ENCODE data around the gene TIAM1. TPM values are rescaled to one million over a fixed set of nuclear protein-coding genes. Genes with fewer than 3 reads are reported as not detected.

The TIAM1 gene
- total and polyA plus RNA-seq, 9 donors, result 3.6 to 26.7 (median 7.1) TPM

DNA sequence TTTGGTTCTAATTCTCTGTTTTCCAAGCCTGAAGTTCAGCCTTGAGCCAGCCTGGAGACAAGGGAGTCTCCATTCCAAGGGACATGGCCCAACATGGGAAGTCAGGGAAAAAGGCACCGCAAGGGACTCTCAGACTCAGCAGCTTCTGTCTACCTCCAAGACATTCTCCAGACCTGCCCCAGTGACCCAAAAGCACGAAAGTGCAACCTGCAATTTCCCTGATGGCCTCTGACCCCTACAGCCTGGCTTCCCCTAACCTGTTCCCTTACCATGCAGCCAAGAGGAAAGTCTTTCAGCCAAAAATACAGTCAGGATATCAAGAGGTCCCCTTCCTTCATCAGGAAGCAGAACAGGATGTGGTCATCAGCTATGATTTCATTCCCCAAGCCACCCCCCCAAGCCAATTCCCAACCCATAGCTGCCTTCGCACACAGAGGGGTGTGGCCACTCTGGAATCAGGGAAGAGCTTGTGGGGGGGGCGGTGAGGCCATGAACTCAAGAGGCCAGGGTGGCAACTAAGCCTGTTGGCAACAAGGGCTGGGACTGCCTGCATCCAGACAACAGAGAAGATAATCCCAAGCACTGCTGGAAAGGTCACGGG lies 59.2 kb downstream of the TIAM1 start:
- WGBS, 3 donors, result 82 to 92% (median 85%) methylated on average over 5 of the region's 5 CpGs
- TF ChIP-seq CTCF (IDR thresholded peaks at IDR 0.05), result no peak
- no peak for TF ChIP-seq POLR2A (IDR thresholded peaks at IDR 0.05)
- no peak for TF ChIP-seq EP300 (IDR thresholded peaks at IDR 0.05)
- Histone ChIP-seq H3K9me3 (no peaks in the 10 kb centered on the region), H3K36me3 (no peaks in the 10 kb centered on the region), H3K27ac (no peak overlapping the region), H3K4me3 (no peak overlapping the region), H3K27me3 (no peaks in the 10 kb centered on the region), H3K4me1 (ENCODE audit: insufficient read depth) (peaks cover 3% of the 10 kb centered on the region)
- intact Hi-C loops (cut with DNase I), result no loop called here
- DNase-seq, result no peak

DNA sequence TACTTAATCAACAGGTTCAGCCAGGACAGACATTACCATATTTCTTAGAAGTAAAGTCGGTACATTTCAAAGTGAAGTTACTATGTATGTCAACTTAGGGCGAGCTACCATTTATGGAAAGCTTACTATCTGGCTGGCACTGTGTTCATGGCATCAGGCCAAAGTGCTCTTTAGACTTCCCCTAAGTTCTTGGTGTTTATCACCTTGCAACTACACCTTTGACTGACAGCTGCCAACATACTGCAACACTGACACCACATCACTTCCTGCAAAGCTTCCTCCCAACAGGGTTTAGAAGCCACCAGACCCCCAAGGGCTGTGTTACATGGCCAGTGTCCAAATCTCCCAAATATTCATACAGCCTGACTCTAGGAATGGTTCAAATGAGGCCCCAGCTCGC lies 61.0 kb downstream of the TIAM1 start:
- H3K27me3 ChIP-seq, result no peaks in the 10 kb centered on the region
- H3K36me3 ChIP-seq, result no peaks in the 10 kb centered on the region
- 92 to 94% (median 92%) methylated on average over 3 of the region's 3 CpGs for WGBS, 3 donors
- H3K27ac ChIP-seq, result no peak overlapping the region
- H3K4me1 ChIP-seq (ENCODE audit: insufficient read depth), result peaks cover 3% of the 10 kb centered on the region
- DNase-seq, result no peak
- H3K9me3 ChIP-seq, result no peaks in the 10 kb centered on the region
- H3K4me3 ChIP-seq, result no peak overlapping the region
- intact Hi-C loops (cut with DNase I), result no loop called here
- TF ChIP-seq CTCF (IDR thresholded peaks at IDR 0.05) (no peak), POLR2A (IDR thresholded peaks at IDR 0.05) (no peak), EP300 (IDR thresholded peaks at IDR 0.05) (no peak)

DNA sequence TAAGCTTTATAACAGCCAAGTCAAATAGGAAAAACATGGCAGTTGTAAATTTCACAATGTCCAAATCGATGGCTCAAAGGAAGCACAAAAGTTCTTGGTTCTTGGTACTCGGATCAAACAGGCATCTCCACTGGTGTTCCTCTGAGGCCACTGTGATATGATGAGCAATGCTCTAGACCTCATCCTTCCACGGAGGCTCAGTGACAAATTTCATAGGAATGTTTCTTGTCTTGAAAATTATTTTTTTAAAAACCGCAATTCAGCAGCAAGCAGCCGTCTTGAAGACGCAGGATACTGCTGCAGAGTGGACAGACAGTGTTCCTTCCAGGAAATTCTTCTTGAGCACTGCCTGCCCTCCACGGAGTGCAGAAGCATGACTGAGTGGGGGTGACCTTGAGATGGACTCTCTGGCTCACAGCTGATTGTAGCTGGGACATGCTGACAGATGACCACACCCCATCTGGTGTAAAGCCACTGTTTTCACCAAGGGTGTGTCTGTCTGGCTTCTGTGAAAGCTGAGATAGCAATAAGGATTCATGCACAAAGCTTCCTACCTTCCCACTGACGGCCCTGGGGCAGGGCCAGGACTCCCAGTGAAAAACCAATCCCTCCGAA lies 61.9 kb downstream of the TIAM1 start:
- TF ChIP-seq EP300 (IDR thresholded peaks at IDR 0.05) (no peak), CTCF (IDR thresholded peaks at IDR 0.05) (no peak), POLR2A (IDR thresholded peaks at IDR 0.05) (no peak)
- DNase-seq, result no peak
- Histone ChIP-seq H3K27me3 (no peaks in the 10 kb centered on the region), H3K4me1 (ENCODE audit: insufficient read depth) (peaks cover 3% of the 10 kb centered on the region), H3K36me3 (no peaks in the 10 kb centered on the region), H3K9me3 (no peaks in the 10 kb centered on the region), H3K27ac (no peak overlapping the region), H3K4me3 (no peak overlapping the region)
- WGBS, 3 donors, result 32 to 46% (median 46%) methylated on average over 9 of the region's 9 CpGs
- intact Hi-C loops (cut with DNase I), result no loop called here

DNA sequence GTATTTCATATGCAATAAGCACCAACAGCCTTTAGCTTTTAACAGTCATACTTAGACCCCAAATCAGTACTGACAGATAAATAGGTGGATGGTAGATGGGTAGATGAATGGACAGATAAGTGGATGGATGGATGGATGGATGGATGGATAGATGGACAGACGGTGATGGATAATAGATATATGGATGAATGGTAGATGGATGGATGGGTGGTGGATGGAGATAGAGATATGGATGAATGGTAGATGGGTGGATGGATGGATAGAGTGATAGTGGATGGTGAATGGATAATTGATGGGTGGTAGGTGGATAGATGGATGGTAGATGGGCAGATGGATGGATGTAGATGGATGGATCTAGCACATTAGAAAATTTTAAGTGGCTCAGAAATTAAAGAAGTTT lies 62.5 kb downstream of the TIAM1 start:
- 91 to 96% (median 92%) methylated on average over 1 of the region's 1 CpG for WGBS, 3 donors
- no peak for TF ChIP-seq CTCF (IDR thresholded peaks at IDR 0.05)
- TF ChIP-seq POLR2A (IDR thresholded peaks at IDR 0.05), result no peak
- TF ChIP-seq EP300 (IDR thresholded peaks at IDR 0.05), result no peak
- Histone ChIP-seq H3K27me3 (no peaks in the 10 kb centered on the region), H3K36me3 (no peaks in the 10 kb centered on the region), H3K4me1 (ENCODE audit: insufficient read depth) (peaks cover 3% of the 10 kb centered on the region), H3K4me3 (no peak overlapping the region), H3K27ac (no peak overlapping the region), H3K9me3 (no peaks in the 10 kb centered on the region)
- no peak for DNase-seq
- intact Hi-C loops (cut with DNase I), result no loop called here
